IPS DF 6.9 (cell line): ENCODE measurements around the gene FGFR2.

Experiments
- DNase-seq: peaks from one replicate; pipeline ENCODE4 v3.0.0-alpha.2; 2013; ENCODE audit warnings: low read depth, low spot score
- H3K27ac ChIP-seq: one replicate; pipeline ENCODE4 v1.5.1; 2013; ENCODE audit warnings: low read length, control low read depth
- H3K27me3 ChIP-seq: 2 replicates; pipeline ENCODE4 v1.6.1; 2013; ENCODE audit warnings: mild to moderate bottlenecking, low read length; ENCODE audit not compliant: control insufficient read depth, insufficient read depth
- H3K36me3 ChIP-seq: 2 replicates; pipeline ENCODE4 v1.6.1; 2013; ENCODE audit warnings: low read length; ENCODE audit not compliant: control insufficient read depth, insufficient read depth
- H3K4me1 ChIP-seq: 2 replicates; pipeline ENCODE4 v1.6.1; 2013; ENCODE audit warnings: low read length; ENCODE audit not compliant: control insufficient read depth, insufficient read depth
- H3K4me3 ChIP-seq: 2 replicates; pipeline ENCODE4 v1.5.1; 2013; ENCODE audit warnings: mild to moderate bottlenecking, low read length
- H3K9me3 ChIP-seq: 2 replicates; pipeline ENCODE4 v1.6.1; 2013; ENCODE audit warnings: low read length, inconsistent platforms; ENCODE audit not compliant: control insufficient read depth, insufficient read depth
- WGBS: extraction: QIAGEN DNeasy Blood & Tissue Kit; methylation state at CpG from one replicate; pipeline ENCODE4 v1.1.7; 2013; ENCODE audit warnings: mixed read lengths, missing lambda C conversion rate; ENCODE audit not compliant: insufficient read length, insufficient coverage; 5-methylcytosine and 5-hydroxymethylcytosine counted together

The FGFR2 gene

GRCh38 chr10:121589553-121589952, 8.7 kb downstream of the FGFR2 start:
- WGBS, result no CpG with 5 or more reads among the region's 3 CpGs
- peaks cover 5% of the 10 kb centered on the region; the same call in 1 of the 2 replicates for H3K4me1 ChIP-seq
- H3K36me3 ChIP-seq, result peaks cover 5% of the 10 kb centered on the region; the same call in 1 of the 2 replicates
- no peak for DNase-seq
- no peaks in the 10 kb centered on the region for H3K27me3 ChIP-seq
- H3K9me3 ChIP-seq, result no peaks in the 10 kb centered on the region
- no peak overlapping the region for H3K27ac ChIP-seq
- no peak overlapping the region for H3K4me3 ChIP-seq

- WGBS, result no CpG with 5 or more reads among the region's 1 CpG
- Histone ChIP-seq H3K9me3 (no peaks in the 10 kb centered on the region), H3K27me3 (no peaks in the 10 kb centered on the region), H3K4me1 (peaks cover 3% of the 10 kb centered on the region), H3K36me3 (no peaks in the 10 kb centered on the region), H3K27ac (no peak overlapping the region), H3K4me3 (no peak overlapping the region)
- DNase-seq, result no peak
These were observed 14.4 kb downstream of the FGFR2 start for GRCh38 chr10:121583857-121584256.

- no peaks in the 10 kb centered on the region for H3K36me3 ChIP-seq
- no CpG with 5 or more reads among the region's 6 CpGs for WGBS
- DNase-seq, result no peak
- H3K4me1 ChIP-seq, result peaks cover 7% of the 10 kb centered on the region
- no peaks in the 10 kb centered on the region for H3K27me3 ChIP-seq
- no peak overlapping the region for H3K4me3 ChIP-seq
- no peak overlapping the region for H3K27ac ChIP-seq
- H3K9me3 ChIP-seq, result no peaks in the 10 kb centered on the region
These were observed 15.0 kb downstream of the FGFR2 start for GRCh38 chr10:121583258-121583657.

- H3K27ac ChIP-seq, result peak overlapping the region; percentile 11
- H3K4me1 ChIP-seq, result peaks cover 15% of the 10 kb centered on the region
- peak; percentile 77 for DNase-seq
- no peaks in the 10 kb centered on the region for H3K27me3 ChIP-seq
- H3K4me3 ChIP-seq, result no peak overlapping the region
- no peaks in the 10 kb centered on the region for H3K9me3 ChIP-seq
- WGBS, result no CpG with 5 or more reads among the region's 22 CpGs
- H3K36me3 ChIP-seq, result no peaks in the 10 kb centered on the region
These were observed 17.7 kb downstream of the FGFR2 start for GRCh38 chr10:121580276-121581116.

- H3K9me3 ChIP-seq, result no peaks in the 10 kb centered on the region
- DNase-seq, result no peak
- H3K4me3 ChIP-seq, result no peak overlapping the region
- WGBS, result no CpG with 5 or more reads among the region's 8 CpGs
- peaks cover 17% of the 10 kb centered on the region for H3K4me1 ChIP-seq
- no peaks in the 10 kb centered on the region for H3K27me3 ChIP-seq
- H3K36me3 ChIP-seq, result no peaks in the 10 kb centered on the region
- no peak overlapping the region for H3K27ac ChIP-seq
These were observed 18.6 kb downstream of the FGFR2 start for GRCh38 chr10:121579656-121580055.

- Histone ChIP-seq H3K27ac (no peak overlapping the region), H3K9me3 (no peaks in the 10 kb centered on the region), H3K4me3 (no peak overlapping the region), H3K36me3 (no peaks in the 10 kb centered on the region), H3K27me3 (no peaks in the 10 kb centered on the region), H3K4me1 (peaks cover 18% of the 10 kb centered on the region)
- no CpG with 5 or more reads among the region's 8 CpGs for WGBS
- DNase-seq, result no peak
These were observed 19.3 kb downstream of the FGFR2 start for GRCh38 chr10:121578965-121579364.

- no CpG with 5 or more reads among the region's 9 CpGs for WGBS
- Histone ChIP-seq H3K27me3 (no peaks in the 10 kb centered on the region), H3K4me1 (peaks cover 21% of the 10 kb centered on the region), H3K9me3 (no peaks in the 10 kb centered on the region), H3K36me3 (no peaks in the 10 kb centered on the region), H3K27ac (no peak overlapping the region), H3K4me3 (no peak overlapping the region)
- DNase-seq, result no peak
These were observed 19.9 kb downstream of the FGFR2 start for GRCh38 chr10:121578298-121578697.

- no peak for DNase-seq
- no peaks in the 10 kb centered on the region for H3K27me3 ChIP-seq
- H3K4me3 ChIP-seq, result no peak overlapping the region
- no peaks in the 10 kb centered on the region for H3K9me3 ChIP-seq
- peaks cover 21% of the 10 kb centered on the region for H3K4me1 ChIP-seq
- WGBS, result no CpG with 5 or more reads among the region's 8 CpGs
- H3K27ac ChIP-seq, result no peak overlapping the region
- no peaks in the 10 kb centered on the region for H3K36me3 ChIP-seq
These were observed 20.7 kb downstream of the FGFR2 start for GRCh38 chr10:121577568-121577967.

- H3K27ac ChIP-seq, result no peak overlapping the region
- no CpG with 5 or more reads among the region's 10 CpGs for WGBS
- H3K4me3 ChIP-seq, result no peak overlapping the region
- peaks cover 21% of the 10 kb centered on the region for H3K4me1 ChIP-seq
- H3K9me3 ChIP-seq, result no peaks in the 10 kb centered on the region
- no peak for DNase-seq
- H3K27me3 ChIP-seq, result no peaks in the 10 kb centered on the region
- no peaks in the 10 kb centered on the region for H3K36me3 ChIP-seq
These were observed 22.1 kb downstream of the FGFR2 start for GRCh38 chr10:121576139-121576538.

- Histone ChIP-seq H3K27me3 (no peaks in the 10 kb centered on the region), H3K4me1 (peaks cover 26% of the 10 kb centered on the region), H3K4me3 (no peak overlapping the region), H3K9me3 (no peaks in the 10 kb centered on the region), H3K27ac (no peak overlapping the region), H3K36me3 (no peaks in the 10 kb centered on the region)
- no CpG with 5 or more reads among the region's 14 CpGs for WGBS
- no peak for DNase-seq
These were observed 23.6 kb downstream of the FGFR2 start for GRCh38 chr10:121574519-121575166.
